ENCODE measurements around the gene PLA1A.

Gene PLA1A

GRCh38 chr3:119571230-119571629 lies 26.5 kb upstream of the PLA1A start:
- POLR2A ChIA-PET: no interaction called here
- TF ChIP-seq ZFP41 (tag by site-specific recombination; IDR thresholded peaks at IDR 0.05; ENCODE audit: borderline replicate concordance) (no peak), ZNF629 (tag by site-specific recombination; IDR thresholded peaks at IDR 0.05) (no peak), ZNF138 (tag by site-specific recombination; IDR thresholded peaks at IDR 0.05; ENCODE audit: borderline replicate concordance) (no peak), FEZF1 (tag by site-specific recombination; IDR thresholded peaks at IDR 0.05) (no peak), ZNF211 (tag by site-specific recombination; IDR thresholded peaks at IDR 0.05; ENCODE audit: low read depth) (no peak), PRDM10 (tag by site-specific recombination; IDR thresholded peaks at IDR 0.05) (no peak), BCL11B (tag by site-specific recombination; IDR thresholded peaks at IDR 0.05; ENCODE audit: low read depth) (no peak), ZNF626 (tag by site-specific recombination; IDR thresholded peaks at IDR 0.05) (no peak), ZNF350 (tag by site-specific recombination; IDR thresholded peaks at IDR 0.05) (no peak), ZNF2 (tag by site-specific recombination; IDR thresholded peaks at IDR 0.05) (no peak), ZNF701 (tag by site-specific recombination; IDR thresholded peaks at IDR 0.05) (no peak), ZNF214 (tag by site-specific recombination; IDR thresholded peaks at IDR 0.05; ENCODE audit: borderline replicate concordance) (no peak), ZNF600 (tag by site-specific recombination; IDR thresholded peaks at IDR 0.05) (no peak), MZF1 (tag by site-specific recombination; IDR thresholded peaks at IDR 0.05; ENCODE audit: borderline replicate concordance) (no peak), ZNF155 (tag by site-specific recombination; IDR thresholded peaks at IDR 0.05) (no peak), TCF7L2 (IDR thresholded peaks at IDR 0.05; ENCODE audit: borderline replicate concordance, low read depth, low read length) (no peak), ZNF146 (tag by site-specific recombination; IDR thresholded peaks at IDR 0.05) (no peak), ZNF449 (tag by site-specific recombination; IDR thresholded peaks at IDR 0.05) (no peak), ZNF514 (tag by site-specific recombination; IDR thresholded peaks at IDR 0.05) (no peak), GLIS2 (tag by site-specific recombination; IDR thresholded peaks at IDR 0.05) (no peak)

GRCh38 chr3:119571688-119572087 lies 26.0 kb upstream of the PLA1A start:
- ChIA-PET CTCF (no interaction called here), POLR2A (no interaction called here)
- Histone ChIP-seq H3K9me3 (ENCODE audit: control insufficient read depth, insufficient read depth, low read depth, low read length) (no peaks in the 10 kb centered on the region), H3K4me1 (ENCODE audit: control insufficient read depth, insufficient read depth, low read length) (no peaks in the 10 kb centered on the region), H3K36me3 (ENCODE audit: control insufficient read depth in 2 of 2, insufficient read depth in 1 of 2, low read length in 2 of 2) (no peaks in the 10 kb centered on the region), H3K4me3 (ENCODE audit: low read depth, low read length) (no peak overlapping the region), H3K27ac (ENCODE audit: extremely low read depth, low read depth, low read length) (no peak overlapping the region)
- no peak for TF ChIP-seq SP2 (tag by site-specific recombination; IDR thresholded peaks at IDR 0.05)
- no peak for TF ChIP-seq ZNF174 (tag by site-specific recombination; IDR thresholded peaks at IDR 0.05)
- no peak for TF ChIP-seq ZNF76 (tag by site-specific recombination; IDR thresholded peaks at IDR 0.05; ENCODE audit: borderline replicate concordance, low read depth)
- TF ChIP-seq IKZF3 (tag by site-specific recombination; IDR thresholded peaks at IDR 0.05): no peak
- TF ChIP-seq ZFP41 (tag by site-specific recombination; IDR thresholded peaks at IDR 0.05; ENCODE audit: borderline replicate concordance): no peak

More at GRCh38 chr3:119571230-119571629, 26.5 kb upstream of the PLA1A start:
- CTCF ChIA-PET: no interaction called here
- no peaks in the 10 kb centered on the region for H3K4me1 ChIP-seq (ENCODE audit: control insufficient read depth, insufficient read depth, low read length)
- H3K4me3 ChIP-seq (ENCODE audit: low read depth, low read length): no peak overlapping the region
- H3K27ac ChIP-seq (ENCODE audit: extremely low read depth, low read depth, low read length): no peak overlapping the region
- no peaks in the 10 kb centered on the region for H3K36me3 ChIP-seq (ENCODE audit: control insufficient read depth in 2 of 2, insufficient read depth in 1 of 2, low read length in 2 of 2)
- no peaks in the 10 kb centered on the region for H3K9me3 ChIP-seq (ENCODE audit: control insufficient read depth, insufficient read depth, low read depth, low read length)
